ENCODE measurements around the gene RILPL2. TPM values are rescaled to one million over a fixed set of nuclear protein-coding genes. Genes with fewer than 3 reads are reported as not detected.
"Not testable (repeated sequence)": the region's sequence is repeated elsewhere in the genome, so short reads cannot be mapped to it uniquely, and the experiment has no call there.

RILPL2 gene
- total RNA-seq, 1 donor from 2014 or later, result 3.3 TPM

DNA sequence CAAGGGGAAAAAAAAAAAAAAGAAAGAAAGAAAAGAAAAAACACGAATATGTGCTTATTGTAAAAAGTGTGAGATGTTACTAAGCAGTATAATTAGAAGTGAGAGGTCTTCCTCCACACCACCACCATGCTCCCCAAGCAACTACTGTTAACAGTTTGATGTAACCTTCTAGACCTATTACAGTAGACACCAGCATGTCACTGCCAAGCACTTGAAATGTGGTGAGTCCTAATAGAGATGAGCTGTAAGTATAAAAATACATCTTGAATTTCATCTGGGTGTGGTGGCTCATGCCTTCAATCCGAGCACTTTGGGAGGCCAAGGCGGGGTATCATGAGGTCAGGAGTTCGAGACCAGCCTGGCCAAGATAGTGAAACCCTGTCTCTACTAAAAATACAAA, 13.4 kb upstream of the RILPL2 start:
- DNase-seq (ENCODE audit: low read depth in 2 of 2), result no peak

DNA sequence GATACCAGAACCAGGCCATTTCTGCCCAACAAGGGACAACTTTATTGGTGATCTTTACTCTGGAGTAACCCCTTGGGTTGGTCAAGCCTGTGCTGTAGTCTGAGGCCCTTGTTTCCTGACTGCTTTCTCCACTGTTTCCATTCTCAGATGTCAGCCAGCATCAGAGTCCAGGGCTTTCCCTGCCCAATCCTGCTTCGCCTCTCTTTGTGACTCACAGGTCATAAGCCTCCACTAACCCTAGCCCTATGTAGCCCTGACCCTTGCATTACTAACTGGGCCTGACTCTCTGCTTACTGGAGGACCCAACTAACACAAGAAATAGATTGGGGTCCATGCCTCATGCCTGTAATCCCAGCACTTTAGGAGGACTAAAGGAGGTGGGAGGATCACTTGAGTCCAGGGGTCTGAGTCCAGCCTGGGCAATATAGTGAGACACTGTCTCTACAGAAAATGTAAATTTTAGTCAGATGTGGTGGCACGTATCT, 12.8 kb upstream of the RILPL2 start:
- no peak for DNase-seq (ENCODE audit: low read depth in 2 of 2)

GRCh38 chr12:123446333-123446713, 9.8 kb upstream of the RILPL2 start:
- no peak for DNase-seq (ENCODE audit: low read depth in 2 of 2)

DNA sequence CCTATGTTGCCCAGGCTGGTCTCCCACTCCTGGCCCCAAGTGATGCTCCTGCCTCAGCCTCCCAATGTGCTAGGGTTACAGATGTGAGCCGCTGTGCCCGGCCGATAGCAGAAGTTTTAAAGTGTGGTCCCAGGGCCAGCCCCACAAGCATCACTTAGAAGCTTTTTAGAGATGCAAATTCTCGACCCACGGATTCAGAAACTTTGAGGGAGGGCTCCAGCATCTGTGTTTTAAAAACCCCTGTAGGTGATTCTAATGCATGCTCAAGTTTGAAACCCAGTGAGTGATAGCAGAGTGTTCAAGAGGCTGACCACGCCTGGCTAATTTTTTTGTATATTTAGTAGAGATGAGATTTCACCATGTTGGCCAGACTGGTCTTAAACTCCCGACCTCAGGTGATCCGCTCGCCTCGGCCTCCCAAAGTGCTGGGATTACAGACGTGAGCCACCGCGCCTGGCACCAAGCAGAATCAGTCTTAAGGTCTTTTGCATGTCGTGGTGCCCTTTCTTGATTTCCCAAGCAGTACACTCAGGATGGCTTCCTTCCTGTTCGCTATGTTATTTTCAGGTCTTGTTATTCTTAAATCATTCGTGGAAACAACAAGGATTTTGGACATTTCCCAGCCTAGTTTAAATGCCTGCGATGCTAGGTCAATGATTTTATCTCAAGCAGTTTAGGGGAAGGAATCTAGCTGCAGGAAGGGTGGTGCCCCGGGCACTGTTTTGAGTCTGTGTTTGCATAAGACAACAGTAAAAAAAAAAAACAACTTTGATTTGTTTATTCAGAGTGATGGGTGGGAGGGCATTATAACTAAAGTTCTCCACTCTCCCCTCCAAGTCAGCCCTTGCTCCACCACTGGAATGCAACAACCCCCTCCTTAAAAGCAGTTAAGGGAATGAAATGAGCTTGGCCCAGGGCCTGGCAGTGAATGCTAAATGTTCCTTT, 9.2 kb upstream of the RILPL2 start:
- peak in 1 of 2 donors; percentile 89 for DNase-seq (ENCODE audit: low read depth in 2 of 2)

- peak in 1 of 2 donors; percentile 77 for DNase-seq (ENCODE audit: low read depth in 2 of 2)
Observed at GRCh38 chr12:123444092-123445026, 7.9 kb upstream of the RILPL2 start.

GRCh38 chr12:123442774-123443173, 6.3 kb upstream of the RILPL2 start:
- DNase-seq (ENCODE audit: low read depth in 2 of 2), result no peak

- DNase-seq (ENCODE audit: low read depth in 2 of 2), result no peak
Observed at GRCh38 chr12:123441523-123442164, 5.2 kb upstream of the RILPL2 start.

DNA sequence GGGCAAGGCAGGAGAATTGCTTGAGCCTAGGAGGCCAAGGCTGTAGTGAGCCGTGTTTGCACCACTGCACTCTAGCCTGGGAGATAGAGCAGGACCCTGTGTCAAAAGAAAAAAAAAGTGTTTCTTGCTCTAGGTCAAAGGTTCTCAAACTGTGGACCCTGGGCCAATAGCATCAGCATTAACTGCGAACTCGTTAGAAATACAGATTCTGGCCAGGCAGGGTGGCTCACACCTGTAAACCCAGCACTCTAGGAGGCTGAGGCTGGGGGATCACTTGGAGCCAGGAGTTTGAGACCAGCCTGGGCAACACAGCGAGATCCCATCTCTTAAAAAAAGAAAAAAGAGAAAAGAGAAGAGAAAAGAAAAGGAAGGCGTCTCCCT, 858 bp downstream of the RILPL2 start:
- DNase-seq (ENCODE audit: low read depth in 2 of 2), result no peak

DNA sequence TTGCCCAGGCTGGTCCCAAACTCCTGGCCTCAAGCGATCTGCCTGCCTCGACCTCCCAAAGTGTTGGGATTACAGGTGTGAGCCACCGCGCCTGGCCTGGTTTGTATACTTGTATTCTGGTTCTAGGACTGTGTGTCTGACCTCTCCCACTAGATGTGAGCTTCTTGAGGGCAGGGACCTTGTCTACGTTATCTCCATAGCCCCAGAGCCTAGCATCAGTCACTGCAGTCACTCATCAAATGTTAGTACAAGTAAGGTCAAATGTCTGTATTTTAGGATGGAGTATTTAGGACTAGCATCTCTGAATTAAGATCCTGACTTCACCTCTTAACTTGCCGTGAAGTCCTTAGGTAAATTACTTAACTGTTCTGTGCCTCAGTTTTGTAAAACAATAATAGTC, 2.9 kb downstream of the RILPL2 start:
- DNase-seq (ENCODE audit: low read depth in 2 of 2), result no peak

DNA sequence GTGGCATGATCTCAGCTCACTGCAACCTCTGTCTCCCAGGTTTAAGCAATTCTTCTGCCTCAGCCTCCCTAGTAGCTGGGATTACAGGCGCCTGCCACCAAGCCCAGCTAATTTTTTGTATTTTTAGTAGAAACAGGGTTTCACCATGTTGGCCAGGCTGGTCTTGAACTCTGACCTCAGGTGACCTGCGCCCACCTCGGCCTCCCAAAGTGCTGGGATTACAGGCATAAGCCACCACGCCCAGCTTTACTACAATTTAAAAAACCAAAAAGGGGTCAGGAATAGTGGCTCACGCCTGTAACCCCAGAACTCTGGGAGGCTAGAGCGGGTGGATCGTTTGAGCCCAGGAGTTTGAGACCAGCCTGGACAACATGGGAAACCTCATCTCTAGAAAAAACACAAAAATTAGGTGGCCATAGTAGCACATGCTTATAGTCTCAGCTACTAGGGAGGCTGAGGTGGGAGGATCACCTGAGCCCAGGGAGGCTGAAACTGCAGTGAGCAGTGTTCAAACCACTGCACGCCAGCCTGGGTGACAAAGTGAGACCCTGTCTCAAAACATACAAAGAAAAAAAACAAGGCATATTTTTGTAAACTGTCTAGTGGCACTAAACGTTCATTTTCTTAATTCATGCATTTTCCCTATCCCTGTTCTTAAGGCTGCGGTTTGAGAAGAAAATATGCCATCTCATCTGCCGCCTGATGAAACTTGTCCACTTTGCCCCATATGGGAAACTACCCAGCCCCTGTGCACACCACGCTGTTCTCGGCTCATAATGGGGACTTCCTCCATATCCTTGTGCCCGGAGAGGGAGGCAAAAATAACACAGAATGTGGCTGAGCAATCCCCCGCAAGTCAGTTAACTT, 4.3 kb downstream of the RILPL2 start:
- peak in 1 of 2 donors; percentile 18 for DNase-seq (ENCODE audit: low read depth in 2 of 2)

- DNase-seq (ENCODE audit: low read depth in 2 of 2), result not testable (repeated sequence)
Observed at GRCh38 chr12:123429101-123429500, 7.4 kb downstream of the RILPL2 start.

GRCh38 chr12:123428591-123428990, 7.9 kb downstream of the RILPL2 start:
- no peak for DNase-seq (ENCODE audit: low read depth in 2 of 2)

DNA sequence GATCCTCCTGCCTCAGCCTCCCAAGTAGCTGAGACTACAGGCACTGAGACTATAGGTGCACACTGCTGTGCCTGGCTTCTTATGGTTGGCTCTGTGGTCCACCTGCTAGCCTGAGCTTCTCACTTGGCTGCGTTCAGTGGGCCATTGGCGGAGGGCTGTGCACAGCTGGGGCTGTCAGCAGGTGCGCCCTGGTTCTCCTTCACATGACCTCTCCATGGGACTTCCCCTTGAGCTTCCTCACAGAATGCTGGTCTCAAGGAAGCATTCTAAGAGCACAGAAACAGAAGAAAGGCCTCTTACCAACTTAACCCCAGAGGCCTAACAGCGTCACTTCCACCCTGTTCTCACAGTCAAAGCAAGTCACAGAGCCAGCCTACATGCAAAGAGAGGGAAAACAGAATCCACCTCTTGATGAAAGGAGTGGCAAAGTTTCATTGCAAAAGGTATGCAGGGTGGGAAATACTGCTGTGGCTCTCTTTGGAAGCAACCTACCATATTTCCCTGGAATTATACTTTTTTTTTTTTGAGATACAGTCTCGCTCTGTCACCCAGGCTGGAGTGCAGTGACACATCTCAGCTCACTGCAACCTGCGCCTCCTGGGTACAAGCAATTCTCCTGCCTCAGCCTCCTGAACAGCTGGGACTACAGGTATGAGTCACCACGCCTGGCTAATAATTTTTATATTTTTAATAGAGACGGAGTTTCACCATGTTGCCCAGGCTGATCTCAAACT, 9.3 kb downstream of the RILPL2 start:
- no peak for DNase-seq (ENCODE audit: low read depth in 2 of 2)

DNA sequence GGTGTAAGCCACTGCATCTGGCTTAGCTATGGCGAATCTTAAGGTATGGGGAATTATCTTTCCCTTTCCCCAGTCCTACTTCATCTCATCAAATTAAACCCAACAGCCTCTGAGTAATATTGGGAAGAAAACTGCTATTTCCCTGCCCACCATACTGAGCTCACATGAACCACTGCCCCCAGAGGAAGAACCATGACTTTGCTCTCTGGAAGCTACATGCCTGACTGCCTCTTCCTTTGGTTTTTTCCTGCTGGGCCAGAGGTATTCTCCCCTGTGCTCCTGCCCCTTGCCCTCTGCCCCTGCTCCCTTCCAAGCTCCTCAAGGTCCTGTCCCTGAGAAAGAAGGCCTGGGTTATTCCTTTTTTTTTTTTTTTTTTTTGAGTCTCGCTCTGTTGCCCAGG, 15.2 kb downstream of the RILPL2 start:
- DNase-seq (ENCODE audit: low read depth in 2 of 2), result no peak

DNA sequence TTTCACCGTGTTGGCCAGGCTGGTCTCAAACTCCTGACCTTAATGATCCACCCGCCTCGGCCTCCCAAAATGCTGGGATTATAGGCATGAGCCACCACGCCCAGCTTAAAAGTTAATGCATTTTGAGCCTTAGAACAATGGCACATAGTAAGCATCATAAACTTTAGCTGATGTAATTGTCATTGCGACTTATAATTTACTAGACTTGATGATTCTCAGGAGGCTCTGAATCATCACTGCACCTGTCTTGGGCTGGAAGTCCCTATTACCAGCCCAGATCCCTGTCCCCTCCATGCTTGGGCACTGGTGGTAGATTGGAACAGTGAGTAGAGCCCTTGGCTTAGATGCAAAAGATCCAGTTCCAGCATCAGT, 26.5 kb downstream of the RILPL2 start:
- DNase-seq (ENCODE audit: low read depth in 2 of 2), result no peak

GRCh38 chr12:123409284-123410040, 27.0 kb downstream of the RILPL2 start:
- DNase-seq (ENCODE audit: low read depth in 2 of 2), result not testable (repeated sequence)

DNA sequence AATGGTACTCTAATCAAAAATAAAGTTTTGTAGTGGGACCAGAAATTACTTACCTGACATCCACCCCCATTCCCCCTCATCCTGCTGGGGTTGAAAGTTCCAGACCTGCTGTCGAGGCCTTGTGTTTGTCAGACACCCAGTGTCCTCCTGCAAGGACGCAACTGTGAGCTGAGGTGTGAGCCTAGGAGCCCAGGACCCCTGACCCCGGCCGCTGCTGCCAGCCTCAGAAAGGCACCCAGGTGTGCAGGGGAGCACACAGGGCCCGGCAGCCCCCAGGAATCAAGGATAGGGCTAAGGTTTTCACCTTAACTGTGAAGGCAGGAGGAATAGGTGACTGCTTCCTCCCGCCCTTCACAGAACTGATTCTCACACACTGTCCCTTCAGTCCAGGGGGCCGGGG, 27.9 kb downstream of the RILPL2 start:
- not testable (repeated sequence) for DNase-seq (ENCODE audit: low read depth in 2 of 2)

DNA sequence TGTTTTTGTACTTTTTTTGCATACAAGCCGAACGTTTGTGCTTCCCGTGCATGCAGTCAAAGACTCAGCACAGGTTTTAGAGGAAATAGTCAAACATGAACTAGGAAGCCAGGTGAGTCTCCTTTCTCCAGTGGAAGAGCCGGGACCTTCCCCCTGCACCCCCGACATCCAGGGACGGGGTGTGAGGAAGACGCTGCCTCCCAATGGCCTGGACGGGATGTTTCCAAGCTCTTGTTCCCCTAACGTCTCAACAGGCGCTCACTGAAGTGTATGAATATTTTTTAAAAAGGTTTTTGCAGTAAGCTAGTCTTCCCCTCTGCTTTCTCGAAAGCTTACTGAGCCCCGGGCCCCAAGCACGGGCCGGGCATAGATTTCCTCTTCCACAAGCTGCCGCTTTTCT, 28.6 kb downstream of the RILPL2 start:
- DNase-seq (ENCODE audit: low read depth in 2 of 2), result not testable (repeated sequence)

DNA sequence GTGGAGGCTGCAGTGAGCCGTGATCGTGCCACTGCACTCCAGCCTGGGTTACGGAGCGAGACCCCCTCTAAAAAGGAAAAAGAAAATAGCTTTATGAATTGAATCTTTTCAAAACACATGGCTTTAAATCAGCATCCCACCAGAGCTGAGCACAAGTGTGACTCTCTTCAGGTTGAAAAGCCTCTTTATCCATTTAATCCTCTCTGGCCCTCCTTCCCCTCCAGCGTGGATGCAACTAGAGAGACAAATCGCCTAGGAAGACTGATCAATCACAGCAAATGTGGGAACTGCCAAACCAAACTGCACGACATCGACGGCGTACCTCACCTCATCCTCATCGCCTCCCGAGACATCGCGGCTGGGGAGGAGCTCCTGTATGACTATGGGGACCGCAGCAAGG, 29.2 kb downstream of the RILPL2 start:
- DNase-seq (ENCODE audit: low read depth in 2 of 2), result not testable (repeated sequence)

Measured in dermis microvascular lymphatic vessel endothelial cell (primary cell).